HL-60 (cell line): ENCODE results near the gene POT1.

Experiments
- DNase-seq, 2 experiments: peaks; one replicate each; pipeline ENCODE4 v3.0.0-alpha.2; 2010 to 2020; ENCODE audit warnings: low read depth in 1 of 2, low spot score in 1 of 2
- H3K27ac ChIP-seq: fragments of 250-450 bp; sonication (Bioruptor Pico); replicated peaks from 2 replicates; pipeline ENCODE4 v1.5.1; 2020; ENCODE audit warnings: mild to moderate bottlenecking, moderate library complexity
- H3K27me3 ChIP-seq: fragments of 250-450 bp; sonication (Bioruptor Pico); 2 replicates; pipeline ENCODE4 v1.5.1; 2021; ENCODE audit warnings: mild to moderate bottlenecking, moderate library complexity; ENCODE audit not compliant: insufficient read depth, poor library complexity, severe bottlenecking
- H3K4me3 ChIP-seq: replicated peaks from 2 replicates; pipeline ENCODE4 v1.5.1; 2011; ENCODE audit warnings: mild to moderate bottlenecking, control low read depth, low read length; ENCODE audit not compliant: insufficient read depth
- GABPA ChIP-seq: IDR thresholded peaks from 2 replicates; pipeline ENCODE4 v1.6.1; 2012; ENCODE audit warnings: low read depth
- POLR2AphosphoS5 ChIP-seq: IDR thresholded peaks from 2 replicates; pipeline ENCODE4 v1.6.1; 2012; ENCODE audit warnings: low read depth
- SPI1 ChIP-seq: IDR thresholded peaks from 2 replicates; pipeline ENCODE4 v1.6.1; 2012; ENCODE audit warnings: low read depth, mild to moderate bottlenecking, borderline replicate concordance
- TF ChIP-seq, protein P1 (sequence below): IDR thresholded peaks from 2 replicates; pipeline ENCODE4 v1.6.1; 2012; ENCODE audit warnings: low read depth; ENCODE audit not compliant: insufficient replicate concordance
- TF ChIP-seq, protein P2 (sequence below): IDR thresholded peaks from one replicate; pipeline ENCODE4 v1.5.1; 2011; ENCODE audit warnings: low read length, control low read depth, inconsistent platforms; ENCODE audit not compliant: insufficient read depth

The POT1 gene

DNA sequence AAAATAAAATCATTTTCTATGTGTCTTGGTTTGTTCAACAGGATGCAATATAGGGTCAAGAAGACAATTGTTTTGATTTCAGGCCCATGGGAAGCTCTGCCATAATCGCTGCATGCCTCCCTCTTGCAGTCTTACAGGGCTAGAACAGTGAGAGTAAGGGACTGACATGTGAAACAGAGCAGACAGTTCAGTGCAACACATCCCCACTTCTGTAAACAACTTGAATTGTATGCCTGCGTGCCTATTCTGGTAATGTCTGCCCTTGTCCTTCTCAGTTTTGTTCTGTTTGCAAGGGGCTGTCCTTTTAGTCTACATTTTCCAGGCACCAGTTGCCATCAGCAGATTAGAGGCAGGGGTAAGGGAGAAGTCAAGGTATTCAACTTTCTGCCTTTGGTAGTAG is 129.2 kb downstream of the POT1 start:
- TF ChIP-seq, protein P1, sequence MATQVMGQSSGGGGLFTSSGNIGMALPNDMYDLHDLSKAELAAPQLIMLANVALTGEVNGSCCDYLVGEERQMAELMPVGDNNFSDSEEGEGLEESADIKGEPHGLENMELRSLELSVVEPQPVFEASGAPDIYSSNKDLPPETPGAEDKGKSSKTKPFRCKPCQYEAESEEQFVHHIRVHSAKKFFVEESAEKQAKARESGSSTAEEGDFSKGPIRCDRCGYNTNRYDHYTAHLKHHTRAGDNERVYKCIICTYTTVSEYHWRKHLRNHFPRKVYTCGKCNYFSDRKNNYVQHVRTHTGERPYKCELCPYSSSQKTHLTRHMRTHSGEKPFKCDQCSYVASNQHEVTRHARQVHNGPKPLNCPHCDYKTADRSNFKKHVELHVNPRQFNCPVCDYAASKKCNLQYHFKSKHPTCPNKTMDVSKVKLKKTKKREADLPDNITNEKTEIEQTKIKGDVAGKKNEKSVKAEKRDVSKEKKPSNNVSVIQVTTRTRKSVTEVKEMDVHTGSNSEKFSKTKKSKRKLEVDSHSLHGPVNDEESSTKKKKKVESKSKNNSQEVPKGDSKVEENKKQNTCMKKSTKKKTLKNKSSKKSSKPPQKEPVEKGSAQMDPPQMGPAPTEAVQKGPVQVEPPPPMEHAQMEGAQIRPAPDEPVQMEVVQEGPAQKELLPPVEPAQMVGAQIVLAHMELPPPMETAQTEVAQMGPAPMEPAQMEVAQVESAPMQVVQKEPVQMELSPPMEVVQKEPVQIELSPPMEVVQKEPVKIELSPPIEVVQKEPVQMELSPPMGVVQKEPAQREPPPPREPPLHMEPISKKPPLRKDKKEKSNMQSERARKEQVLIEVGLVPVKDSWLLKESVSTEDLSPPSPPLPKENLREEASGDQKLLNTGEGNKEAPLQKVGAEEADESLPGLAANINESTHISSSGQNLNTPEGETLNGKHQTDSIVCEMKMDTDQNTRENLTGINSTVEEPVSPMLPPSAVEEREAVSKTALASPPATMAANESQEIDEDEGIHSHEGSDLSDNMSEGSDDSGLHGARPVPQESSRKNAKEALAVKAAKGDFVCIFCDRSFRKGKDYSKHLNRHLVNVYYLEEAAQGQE, result no peak
- TF ChIP-seq SPI1 (no peak), POLR2AphosphoS5 (no peak), GABPA (no peak)
- TF ChIP-seq, protein P2, sequence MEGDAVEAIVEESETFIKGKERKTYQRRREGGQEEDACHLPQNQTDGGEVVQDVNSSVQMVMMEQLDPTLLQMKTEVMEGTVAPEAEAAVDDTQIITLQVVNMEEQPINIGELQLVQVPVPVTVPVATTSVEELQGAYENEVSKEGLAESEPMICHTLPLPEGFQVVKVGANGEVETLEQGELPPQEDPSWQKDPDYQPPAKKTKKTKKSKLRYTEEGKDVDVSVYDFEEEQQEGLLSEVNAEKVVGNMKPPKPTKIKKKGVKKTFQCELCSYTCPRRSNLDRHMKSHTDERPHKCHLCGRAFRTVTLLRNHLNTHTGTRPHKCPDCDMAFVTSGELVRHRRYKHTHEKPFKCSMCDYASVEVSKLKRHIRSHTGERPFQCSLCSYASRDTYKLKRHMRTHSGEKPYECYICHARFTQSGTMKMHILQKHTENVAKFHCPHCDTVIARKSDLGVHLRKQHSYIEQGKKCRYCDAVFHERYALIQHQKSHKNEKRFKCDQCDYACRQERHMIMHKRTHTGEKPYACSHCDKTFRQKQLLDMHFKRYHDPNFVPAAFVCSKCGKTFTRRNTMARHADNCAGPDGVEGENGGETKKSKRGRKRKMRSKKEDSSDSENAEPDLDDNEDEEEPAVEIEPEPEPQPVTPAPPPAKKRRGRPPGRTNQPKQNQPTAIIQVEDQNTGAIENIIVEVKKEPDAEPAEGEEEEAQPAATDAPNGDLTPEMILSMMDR, result no peak
- Histone ChIP-seq H3K4me3 (no peak overlapping the region), H3K27me3 (no peaks in the 10 kb centered on the region), H3K27ac (no peak overlapping the region)
- DNase-seq, result no peak

DNA sequence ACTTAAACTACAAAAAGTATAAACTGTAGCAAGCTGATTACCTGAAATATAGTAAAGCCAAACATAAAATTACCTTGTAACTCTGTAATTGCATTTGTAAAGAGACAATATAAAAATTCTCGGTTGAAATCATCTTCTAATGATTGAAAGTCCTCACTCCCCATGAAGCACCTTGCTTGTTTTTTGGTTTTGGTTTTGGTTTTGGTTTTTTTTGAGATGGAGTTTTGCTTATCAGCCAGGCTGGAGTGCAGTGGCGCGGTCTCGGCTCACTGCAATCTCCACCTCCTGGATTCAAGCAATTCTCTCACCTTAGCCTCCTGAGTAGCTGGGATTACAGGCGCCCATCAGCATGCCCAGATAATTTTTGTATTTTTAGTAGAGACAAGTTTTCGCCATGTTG is 130.2 kb downstream of the POT1 start:
- no peaks in the 10 kb centered on the region for H3K27me3 ChIP-seq
- TF ChIP-seq, protein P2, result no peak
- TF ChIP-seq SPI1 (no peak), GABPA (no peak), POLR2AphosphoS5 (no peak)
- TF ChIP-seq, protein P1, result no peak
- no peak overlapping the region for H3K27ac ChIP-seq
- no peak overlapping the region for H3K4me3 ChIP-seq
- no peak for DNase-seq

DNA sequence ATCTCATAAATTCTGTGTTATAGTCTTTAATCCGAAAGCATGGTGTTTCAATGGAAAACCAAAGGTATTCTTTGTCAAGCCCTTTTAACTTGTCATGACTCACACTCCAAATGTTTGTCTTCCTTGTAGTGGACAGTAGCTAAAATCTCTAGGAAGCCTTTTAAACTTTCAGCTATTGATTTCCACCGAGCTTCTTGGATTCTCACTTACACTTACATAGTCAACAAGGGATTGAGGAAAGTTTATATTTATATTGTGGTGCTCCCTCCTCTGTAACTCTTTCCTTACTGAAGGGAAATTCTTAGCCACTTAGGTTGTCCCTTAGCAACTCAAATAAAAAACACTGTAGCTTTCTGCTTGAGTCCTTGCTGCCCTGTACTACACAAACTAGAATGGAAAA is 132.9 kb downstream of the POT1 start:
- no peak overlapping the region for H3K27ac ChIP-seq
- H3K27me3 ChIP-seq, result no peaks in the 10 kb centered on the region
- DNase-seq, result no peak
- H3K4me3 ChIP-seq, result no peak overlapping the region
- TF ChIP-seq, protein P1, result no peak
- no peak for TF ChIP-seq GABPA
- TF ChIP-seq SPI1, result no peak
- no peak for TF ChIP-seq POLR2AphosphoS5
- TF ChIP-seq, protein P2, result no peak
